Vagina (tissue), 2 donors: ENCODE measurements around the gene SELENON.

Experiments used
- CTCF ChIP-seq, 3 experiments: fragments of 450-650 bp in 2 of 3; fragments of 200-600 bp in 1 of 3; sonication (generic) in 1 of 3; IDR thresholded peaks; one replicate each; pipeline ENCODE4 v1.5.1; 2017 to 2019; ENCODE audit warnings: antibody characterized with exemption in 3 of 3, mild to moderate bottlenecking in 2 of 3, moderate library complexity in 2 of 3
- POLR2A ChIP-seq, 2 donors: fragments of 450-650 bp; IDR thresholded peaks; one replicate each; pipeline ENCODE4 v1.6.1; 2017; ENCODE audit warnings: antibody characterized with exemption in 2 of 2, mild to moderate bottlenecking in 2 of 2, moderate library complexity in 2 of 2
- POLR2AphosphoS5 ChIP-seq, 2 donors: sonication (generic); formaldehyde crosslinking; IDR thresholded peaks; one replicate each; pipeline ENCODE4 v1.9.0; 2017; ENCODE audit warnings: antibody characterized with exemption in 2 of 2, mild to moderate bottlenecking in 2 of 2, low read depth in 1 of 2; ENCODE audit not compliant: insufficient read depth in 1 of 2

- TF ChIP-seq CTCF (IDR thresholded peaks at IDR 0.05): no peak
- no peak for TF ChIP-seq POLR2A (IDR thresholded peaks at IDR 0.05)
- no peak for TF ChIP-seq POLR2AphosphoS5 (IDR thresholded peaks at IDR 0.05; ENCODE audit: insufficient read depth in 1 of 2, low read depth in 1 of 2)
Measured at GRCh38 chr1:25760122-25760719, 39.8 kb upstream of the SELENON start.
